HG02852 (cell line): ENCODE measurements around the gene SLC9A2.

Experiments used
- ATAC-seq: cut with Tn5 transposase; IDR thresholded peaks from one replicate; pipeline ENCODE4 v1.9.1; 2021; ENCODE audit warnings: mild to moderate bottlenecking, moderate library complexity; ENCODE audit not compliant: unreplicated experiment

Gene SLC9A2, protein sequence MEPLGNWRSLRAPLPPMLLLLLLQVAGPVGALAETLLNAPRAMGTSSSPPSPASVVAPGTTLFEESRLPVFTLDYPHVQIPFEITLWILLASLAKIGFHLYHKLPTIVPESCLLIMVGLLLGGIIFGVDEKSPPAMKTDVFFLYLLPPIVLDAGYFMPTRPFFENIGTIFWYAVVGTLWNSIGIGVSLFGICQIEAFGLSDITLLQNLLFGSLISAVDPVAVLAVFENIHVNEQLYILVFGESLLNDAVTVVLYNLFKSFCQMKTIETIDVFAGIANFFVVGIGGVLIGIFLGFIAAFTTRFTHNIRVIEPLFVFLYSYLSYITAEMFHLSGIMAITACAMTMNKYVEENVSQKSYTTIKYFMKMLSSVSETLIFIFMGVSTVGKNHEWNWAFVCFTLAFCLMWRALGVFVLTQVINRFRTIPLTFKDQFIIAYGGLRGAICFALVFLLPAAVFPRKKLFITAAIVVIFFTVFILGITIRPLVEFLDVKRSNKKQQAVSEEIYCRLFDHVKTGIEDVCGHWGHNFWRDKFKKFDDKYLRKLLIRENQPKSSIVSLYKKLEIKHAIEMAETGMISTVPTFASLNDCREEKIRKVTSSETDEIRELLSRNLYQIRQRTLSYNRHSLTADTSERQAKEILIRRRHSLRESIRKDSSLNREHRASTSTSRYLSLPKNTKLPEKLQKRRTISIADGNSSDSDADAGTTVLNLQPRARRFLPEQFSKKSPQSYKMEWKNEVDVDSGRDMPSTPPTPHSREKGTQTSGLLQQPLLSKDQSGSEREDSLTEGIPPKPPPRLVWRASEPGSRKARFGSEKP

DNA sequence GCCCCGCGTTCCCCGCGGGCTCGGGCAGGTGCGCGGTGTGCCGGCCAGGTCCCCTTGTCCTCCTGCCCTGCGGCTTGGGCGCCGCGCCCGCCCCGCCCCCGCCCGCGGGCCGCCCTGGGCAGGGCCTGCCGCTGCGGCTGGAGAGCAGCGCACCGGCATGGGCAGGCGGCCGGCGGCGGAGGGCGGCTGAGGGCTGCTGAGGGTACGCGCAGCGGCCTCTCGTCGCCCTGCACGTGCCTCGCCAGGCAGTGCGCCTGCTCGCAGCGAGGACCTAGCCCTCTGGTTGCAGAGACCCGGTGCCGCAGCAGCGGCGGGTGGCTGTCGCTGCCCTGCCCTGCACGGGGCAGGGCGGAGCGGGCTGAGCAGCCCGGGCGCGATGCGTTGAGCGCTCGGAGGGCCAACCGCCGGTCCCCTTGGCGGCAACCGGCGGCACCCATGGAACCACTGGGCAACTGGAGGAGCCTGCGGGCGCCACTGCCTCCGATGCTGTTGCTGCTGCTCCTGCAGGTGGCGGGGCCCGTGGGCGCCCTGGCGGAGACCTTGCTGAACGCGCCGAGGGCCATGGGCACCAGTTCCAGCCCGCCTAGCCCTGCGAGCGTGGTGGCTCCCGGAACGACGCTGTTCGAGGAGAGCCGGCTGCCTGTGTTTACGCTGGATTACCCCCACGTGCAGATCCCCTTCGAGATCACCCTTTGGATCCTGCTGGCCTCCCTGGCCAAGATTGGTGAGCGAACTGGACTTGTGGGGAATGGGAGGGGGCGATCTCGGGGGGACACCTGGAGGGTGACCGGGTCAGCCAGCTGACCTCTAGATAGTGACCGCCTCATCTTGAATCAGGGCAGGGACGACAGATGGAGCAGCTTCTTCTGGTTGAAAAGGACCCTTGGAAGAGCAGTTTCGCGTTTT is at the start of gene SLC9A2:
SLC9A2 (plus strand) TSS at position 140 of the 906 bp plus-strand sequence; CDS start at position 436, 296 bp downstream.
- no peak for ATAC-seq

DNA sequence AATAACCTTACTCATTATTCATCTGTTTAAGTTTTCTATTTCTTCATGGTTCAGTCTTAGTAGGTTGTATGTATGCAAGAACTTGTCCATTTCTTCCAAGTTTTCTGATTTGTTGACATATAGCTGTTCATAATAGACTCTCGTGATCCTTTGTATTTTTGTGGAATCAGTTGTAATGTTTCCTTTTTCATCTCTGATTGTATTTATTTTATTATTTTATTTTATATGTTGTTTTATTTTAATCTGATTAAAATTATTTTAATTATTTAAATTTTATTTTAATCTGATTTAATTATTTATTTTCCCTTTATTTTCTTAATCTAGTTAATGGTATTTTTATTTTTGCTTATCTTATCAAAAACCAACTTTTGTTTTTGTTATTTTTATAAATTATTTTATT is 43.5 kb upstream of the SLC9A2 start:
- no peak for ATAC-seq

DNA sequence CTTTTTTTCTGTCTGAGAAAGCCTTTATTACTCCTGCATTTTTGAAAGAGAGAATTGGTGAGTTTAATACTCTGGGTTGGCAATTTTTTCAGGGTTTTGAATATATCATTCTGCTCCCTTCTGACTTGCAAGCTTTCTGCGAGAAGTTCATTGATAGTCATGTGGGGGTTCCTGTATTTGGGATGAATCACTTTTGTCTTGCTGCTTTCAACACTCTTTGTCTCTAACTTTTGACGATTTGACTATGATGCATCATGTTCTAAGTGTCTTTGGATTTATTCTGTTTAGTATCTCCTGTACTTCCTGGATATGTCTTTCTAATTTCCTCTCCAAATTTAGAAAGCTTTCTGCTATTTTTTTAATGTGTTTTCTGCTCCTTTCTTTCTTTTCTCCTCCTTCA is 41.0 kb upstream of the SLC9A2 start:
- ATAC-seq = no peak

DNA sequence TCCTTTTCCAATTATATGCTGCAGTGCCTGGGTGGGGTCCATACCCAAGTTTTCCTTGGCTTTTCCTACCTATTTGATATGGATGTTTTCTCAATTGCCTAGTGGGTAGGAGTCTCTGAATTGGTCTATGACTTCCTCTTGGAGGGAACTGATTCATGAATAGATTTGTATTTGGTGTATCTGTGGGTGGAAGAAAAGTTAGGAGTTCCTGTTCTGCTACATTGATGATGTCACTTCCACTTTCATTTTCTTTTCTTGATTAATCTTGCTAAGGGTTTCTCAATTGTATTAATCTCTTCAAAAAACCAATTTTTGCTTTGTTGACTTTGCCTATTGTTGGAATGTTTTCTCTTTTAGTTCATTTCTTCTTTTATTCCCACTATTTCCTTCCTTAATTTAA is 37.4 kb upstream of the SLC9A2 start:
- no peak for ATAC-seq

DNA sequence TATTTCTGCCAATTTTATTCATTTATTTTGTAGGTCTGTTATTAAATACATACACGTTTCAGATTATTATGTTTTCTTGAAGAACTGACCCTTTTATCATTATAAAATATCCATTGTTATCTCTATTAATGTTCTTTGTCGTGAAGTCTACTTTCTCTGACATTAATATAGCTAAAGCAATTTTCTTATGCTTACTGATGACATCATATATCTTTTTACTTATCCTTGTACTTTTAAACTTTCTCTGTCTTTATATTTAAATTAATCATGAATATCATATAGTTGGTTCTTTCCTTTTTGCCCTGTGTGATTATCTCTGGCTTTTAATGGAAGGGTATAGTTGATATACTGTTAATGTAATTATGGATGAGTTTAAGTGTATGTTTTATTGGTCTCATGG is 36.5 kb upstream of the SLC9A2 start:
- no peak for ATAC-seq

DNA sequence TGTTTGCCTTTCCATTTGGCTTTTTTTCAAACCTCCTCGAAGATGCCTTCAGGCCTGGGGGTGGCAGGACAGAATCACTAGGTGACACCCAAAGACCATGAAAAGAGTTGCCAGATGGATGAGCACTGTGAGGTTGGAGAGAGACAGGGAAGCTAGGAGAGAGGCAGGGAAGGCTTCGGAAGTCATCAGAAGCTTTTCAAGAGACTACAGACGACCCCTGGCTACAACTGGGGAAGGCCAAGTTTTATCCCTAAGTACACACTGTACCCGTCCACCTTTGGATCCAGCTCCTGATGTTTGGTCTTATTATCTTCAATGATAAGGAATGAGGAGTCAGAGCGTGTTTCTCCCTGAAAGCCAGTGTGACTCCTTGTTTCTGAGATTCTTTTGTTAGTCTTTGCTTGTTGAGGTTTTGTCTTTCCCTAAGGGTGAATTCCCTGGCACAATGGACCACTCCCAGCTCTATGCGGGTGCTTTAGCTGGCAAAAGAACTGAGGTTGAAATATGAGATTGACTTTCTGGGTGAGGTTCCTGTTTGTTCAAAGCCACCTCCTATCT is 33.4 kb upstream of the SLC9A2 start:
- no peak for ATAC-seq

DNA sequence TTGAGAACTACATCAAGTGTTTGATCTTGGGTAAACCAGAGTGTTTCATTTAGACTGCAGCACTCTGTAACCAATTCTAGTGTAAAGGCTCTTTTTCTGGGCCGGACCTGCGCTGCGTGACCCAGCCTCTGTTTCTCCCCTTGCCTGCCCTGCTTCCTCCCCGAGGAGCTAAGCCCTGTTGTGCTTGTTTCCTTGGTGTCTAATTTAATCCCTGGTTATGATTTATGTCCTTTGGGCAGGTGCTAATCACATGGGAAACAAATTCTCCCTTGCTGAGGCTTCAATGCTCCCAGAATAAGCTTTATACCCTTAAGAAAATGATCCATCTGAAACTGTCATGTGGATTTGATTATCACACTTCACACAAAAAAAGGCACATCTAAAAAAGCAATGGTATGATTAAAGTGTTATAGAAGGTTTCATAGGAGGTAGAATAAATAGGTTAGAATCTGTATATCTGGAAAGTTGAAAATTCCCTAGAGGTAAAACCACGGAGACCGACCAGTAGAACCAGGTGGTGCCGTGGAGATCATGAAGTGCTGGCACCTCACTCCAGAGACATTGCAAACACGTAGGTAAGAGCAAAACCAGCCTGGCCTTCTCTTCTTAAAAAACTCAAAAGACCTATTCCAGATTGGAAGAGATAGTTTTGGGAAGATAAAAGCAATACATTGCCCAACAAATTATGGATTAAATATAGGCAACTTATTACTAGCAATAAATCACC is 31.0 kb upstream of the SLC9A2 start:
- ATAC-seq = no peak

DNA sequence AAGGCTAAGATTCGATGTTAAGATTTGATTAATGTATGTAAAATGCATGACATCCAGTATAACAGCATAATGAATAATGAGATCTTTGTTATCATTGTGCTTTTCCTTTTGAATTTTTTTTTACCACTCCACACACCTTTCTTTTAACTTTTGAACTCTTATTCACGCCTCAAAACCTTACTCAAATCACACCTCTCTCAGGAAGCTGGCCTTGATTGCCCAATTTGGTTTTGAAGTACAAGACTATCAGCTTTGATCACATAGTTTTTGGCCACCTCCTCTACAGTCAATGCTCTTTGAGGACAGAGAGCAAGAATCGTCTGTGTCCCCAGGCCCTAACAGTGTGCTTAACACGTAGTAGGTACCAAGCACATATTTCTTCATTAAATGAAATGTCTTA is 29.9 kb upstream of the SLC9A2 start:
- no peak for ATAC-seq

DNA sequence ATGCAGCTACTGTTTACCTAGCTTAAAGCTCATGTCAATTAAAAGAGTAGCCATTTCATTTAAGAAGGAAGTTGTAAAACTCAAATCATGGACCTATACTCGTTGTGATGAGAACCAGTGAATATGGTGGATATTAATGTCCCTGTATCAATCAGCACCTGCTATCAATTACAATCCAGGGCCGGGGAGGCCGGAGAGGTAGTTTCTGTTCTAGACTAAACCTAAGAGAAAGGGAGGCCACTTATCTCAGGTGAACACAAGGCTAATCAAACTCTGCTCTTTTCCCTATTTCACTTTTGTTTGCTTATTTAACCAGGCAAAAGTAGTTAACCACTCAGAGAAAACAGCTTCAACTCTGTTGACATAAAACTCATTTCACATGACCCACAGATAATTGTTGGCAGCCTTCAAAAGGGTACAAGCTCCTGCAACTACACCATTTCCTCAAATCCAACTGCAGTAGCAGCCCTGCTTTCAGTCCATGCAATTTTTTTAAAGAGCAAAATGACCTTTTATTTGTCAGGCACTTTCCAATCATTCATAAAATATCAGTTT is 27.8 kb upstream of the SLC9A2 start:
- ATAC-seq = no peak

DNA sequence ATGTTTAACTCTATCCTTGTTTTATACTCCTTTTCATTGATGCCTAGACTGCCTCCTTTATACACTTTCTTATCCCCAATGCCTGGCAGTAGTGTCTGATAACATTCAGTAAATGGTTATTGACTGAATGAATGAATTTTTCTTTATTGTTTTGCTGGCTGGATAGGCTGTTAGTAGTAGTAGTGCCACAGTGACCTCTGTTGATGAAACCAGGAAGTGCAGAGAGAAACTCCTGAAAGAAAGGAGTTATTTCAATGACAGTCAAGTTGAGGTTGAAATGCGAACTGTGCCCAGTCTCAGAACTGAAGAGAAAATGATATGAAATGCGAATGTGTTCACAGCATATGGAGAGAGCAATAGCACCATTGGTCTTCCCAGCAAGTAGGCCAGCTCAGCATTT is 26.8 kb upstream of the SLC9A2 start:
- ATAC-seq = no peak

DNA sequence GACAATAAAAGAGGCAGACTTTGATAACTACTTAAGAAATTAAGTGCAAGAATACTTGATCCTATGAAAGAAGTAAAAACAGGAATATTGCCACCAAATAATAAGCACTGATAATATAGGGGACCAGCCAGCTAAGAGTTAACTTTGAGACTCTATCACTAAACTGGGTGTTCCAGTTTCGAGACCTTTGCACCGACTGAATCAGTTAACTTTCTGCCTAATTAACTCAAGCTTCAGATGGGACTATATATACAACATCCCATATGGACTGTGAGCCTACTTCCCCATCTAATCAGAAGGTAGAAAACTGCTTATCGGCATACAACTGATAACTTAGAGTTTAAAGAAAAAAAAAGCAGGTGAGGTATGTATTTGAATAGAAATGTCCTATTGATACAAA is 25.8 kb upstream of the SLC9A2 start:
- ATAC-seq = no peak

DNA sequence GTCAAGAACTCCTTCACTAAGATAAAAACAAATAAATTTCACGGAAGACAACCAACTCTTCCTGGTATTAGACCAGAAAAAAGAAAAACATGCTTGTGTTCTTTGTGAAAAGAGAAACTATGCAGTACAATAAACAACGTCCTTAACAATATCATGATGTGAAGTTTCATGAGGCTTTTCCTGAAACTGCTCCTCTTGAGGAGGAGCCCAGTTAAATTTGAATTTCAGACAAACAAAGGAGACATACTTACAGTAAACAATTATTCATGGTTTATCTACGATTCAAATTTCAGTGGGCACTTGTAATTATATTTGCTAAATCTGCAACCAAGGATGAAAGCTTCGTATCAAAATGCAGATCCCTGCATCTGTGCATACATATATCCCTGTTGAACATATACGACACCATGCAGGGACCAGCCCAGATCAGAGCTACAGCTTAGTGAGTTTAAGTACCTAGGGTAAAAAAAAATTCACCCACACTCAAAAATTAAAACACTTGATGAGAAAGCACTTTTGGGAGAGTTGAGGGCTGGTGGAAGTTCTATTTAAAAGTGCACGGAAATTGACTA is 24.8 kb upstream of the SLC9A2 start:
- no peak for ATAC-seq

DNA sequence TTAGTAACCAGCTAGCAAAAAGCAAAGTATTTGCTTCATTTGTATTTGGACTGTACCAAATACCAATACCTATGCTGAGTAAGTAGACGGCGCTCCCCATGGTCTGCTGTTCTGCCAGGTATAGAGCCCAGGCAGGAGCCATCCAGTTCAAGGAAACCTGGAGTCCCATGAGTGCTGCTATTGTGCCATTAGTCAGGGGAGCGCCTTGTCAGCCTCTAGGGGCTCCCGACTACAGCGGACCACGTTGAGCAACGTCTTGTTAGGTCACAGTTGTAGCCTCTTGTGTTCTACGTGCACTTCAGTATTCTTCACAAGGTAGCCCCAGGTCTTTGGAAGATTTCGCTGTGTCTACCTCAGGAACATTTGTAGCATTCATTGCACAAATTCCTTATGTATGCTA is 21.6 kb upstream of the SLC9A2 start:
- no peak for ATAC-seq

DNA sequence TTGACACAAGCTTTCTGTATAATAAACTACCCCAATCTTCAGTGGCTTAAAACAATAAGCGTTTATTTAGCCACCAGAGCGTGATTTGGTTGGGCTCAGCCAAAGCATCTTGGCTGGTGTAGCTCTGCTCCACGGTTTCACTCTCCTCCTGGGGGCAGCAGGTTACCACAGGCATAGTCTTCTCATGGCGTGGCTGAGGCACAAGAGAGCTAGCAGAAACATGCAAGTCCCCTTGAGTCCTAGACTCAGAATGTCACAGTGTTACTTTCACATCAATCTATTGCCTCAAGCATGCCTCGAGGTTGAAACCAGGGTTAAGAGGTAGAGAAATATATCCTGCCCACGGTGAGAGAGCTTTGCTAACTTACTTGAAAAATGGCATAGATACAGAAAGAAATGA is 19.9 kb upstream of the SLC9A2 start:
- ATAC-seq = no peak

DNA sequence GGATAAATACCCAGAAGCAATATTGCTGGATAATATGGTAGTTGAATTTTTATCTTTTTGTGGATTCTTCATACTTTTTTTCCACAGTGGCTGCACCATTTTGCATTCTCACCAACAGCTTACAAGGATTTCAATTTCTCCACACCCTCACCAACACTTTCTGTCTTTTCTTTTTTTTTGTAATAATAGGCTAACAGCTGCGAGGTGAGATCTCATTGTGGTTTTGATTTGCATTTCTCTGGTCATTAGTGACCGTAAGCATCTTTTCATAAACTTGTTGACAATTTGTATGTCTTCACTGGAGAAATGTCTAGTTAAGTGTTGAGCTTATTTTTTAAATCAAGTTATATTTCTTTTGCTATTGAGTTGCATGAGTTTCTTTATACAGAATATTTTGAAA is 17.6 kb upstream of the SLC9A2 start:
- no peak for ATAC-seq

DNA sequence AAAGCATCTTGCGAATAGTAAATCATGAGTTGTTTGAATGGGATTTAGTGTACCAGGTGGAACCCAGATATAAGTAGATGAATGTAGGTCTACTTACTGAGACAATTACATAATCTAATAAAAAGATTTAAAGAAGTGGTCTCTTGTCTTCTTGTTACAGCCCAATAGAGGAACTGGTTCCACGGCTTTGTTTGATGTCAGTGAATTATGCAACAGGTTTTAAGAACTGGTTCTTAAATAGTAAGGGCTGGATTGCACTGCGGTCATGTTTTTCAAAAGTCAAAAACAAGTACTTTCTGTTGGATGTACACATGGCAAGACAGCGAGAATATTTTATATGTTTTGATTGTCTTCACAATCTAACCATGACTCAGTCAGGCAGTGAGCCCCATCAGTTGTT is 15.4 kb upstream of the SLC9A2 start:
- ATAC-seq = no peak

DNA sequence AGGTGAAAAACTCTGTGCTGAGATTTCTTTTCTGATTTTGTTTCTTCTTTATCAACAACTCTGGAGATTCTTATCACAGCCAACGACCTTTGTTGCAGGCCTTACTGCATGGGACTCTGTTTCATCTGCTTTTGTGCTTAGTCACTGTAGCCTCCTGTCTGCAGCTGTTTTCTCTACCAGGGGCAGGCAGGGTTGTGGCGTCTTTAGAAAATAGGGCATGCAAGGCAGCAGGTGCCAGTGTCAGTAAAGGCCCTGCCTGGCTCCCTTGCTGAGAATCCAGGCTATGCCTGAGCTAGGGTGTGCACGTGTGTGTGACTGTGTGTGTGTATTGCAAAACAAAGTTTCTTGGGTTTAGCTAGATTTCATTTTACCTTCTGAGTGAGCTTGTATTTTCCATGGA is 14.6 kb upstream of the SLC9A2 start:
- no peak for ATAC-seq

DNA sequence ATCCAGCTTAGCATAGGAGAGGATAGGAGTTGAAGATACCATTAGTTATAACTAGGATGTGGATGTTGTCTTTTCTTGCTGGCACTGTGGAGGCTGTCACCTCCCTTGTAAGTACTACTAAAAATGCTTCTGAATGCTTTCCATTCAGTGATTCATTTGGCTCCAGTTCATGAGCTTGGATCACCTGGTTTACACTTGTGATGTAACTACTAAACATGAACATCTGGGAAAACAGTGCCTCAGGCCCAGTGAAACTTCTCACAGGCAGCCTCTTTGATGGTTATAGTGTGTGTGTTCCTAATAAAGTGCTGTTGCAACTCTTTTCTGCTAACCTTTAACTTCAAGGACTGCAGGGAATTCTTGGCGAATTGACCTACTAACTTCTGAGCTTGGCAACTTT is 13.0 kb upstream of the SLC9A2 start:
- no peak for ATAC-seq

DNA sequence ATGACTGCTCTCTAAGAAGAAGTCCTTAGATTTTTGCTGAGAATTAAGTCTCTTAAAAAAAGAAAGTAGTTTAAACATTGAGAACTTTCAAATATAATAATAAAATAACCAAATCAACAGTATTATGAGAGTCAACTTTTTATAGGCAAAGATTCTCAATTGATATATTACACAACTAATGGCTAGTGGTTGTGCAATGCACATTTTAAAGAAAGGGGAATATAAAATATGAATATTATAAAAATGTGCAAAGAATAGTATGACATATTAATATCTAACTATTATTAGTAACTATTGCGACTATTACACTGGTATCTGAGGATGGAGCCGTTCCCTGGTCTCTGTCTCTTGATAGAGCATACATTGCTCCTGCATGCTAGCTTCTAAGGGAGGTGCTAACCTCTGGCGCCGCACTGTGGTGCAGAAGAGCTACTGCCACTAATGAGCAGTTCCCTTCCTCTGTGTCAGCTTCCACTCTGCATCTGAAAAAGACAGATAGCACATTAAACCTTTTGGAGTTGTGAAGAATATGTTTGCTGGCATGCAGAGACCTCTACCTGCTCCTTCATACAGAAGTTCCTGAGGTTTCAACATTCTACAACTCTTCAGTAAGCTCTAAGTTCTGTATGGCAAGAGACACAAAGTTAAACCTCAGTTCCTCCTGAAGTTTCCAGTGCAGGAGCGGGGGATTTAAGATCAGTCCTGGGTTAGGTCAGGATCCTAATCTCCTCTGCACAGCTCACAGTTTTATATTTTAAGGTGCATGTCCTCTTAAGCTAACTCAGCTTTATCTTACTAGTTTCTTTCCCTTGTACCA is 3.5 kb upstream of the SLC9A2 start:
- ATAC-seq = peak; percentile 89
